Caco-2 (cell line): ENCODE measurements around the gene ENAH. TPM values are rescaled to one million over a fixed set of nuclear protein-coding genes. Genes with fewer than 3 reads are reported as not detected.

Experiments used
- BruUV-seq: library from RNA; stranded (reverse); fragments of 400-500 nt; replicated peaks from 2 replicates; lab custom pipeline; 2021; lab: Mats Ljungman, UMichigan
- CTCF ChIA-PET: fragments of 300-600 bp; sonication (Branson Sonifier 250); formaldehyde crosslinking; loops from one replicate; lab custom pipeline; 2022; ENCODE audit warnings: antibody characterized with exemption; lab: Charles Lee
- POLR2A ChIA-PET: fragments of 300-600 bp; sonication (Branson Sonifier 250); formaldehyde crosslinking; loops from one replicate; lab custom pipeline; 2022; ENCODE audit warnings: antibody characterized with exemption; lab: Charles Lee
- DNase-seq, 2 experiments: peaks; one replicate each; pipeline versions ENCODE4 v3.0.0 to v3.0.0-alpha.2; 2020 to 2022
- H3K27me3 ChIP-seq: replicated peaks from 2 replicates; pipeline ENCODE4 v1.6.0; 2011; ENCODE audit warnings: low read length; ENCODE audit not compliant: control insufficient read depth, insufficient read depth
- H3K36me3 ChIP-seq: 2 replicates; pipeline ENCODE4 v1.5.1; 2011; ENCODE audit warnings: low read length; ENCODE audit not compliant: control insufficient read depth, insufficient read depth
- H3K4me1 ChIP-seq: fragments of 250-450 bp; sonication (Bioruptor Pico); 2 replicates; pipeline ENCODE4 v1.5.1; 2020; ENCODE audit warnings: mild to moderate bottlenecking
- H3K4me3 ChIP-seq: 2 replicates; pipeline ENCODE4 v1.5.1; 2011; ENCODE audit warnings: low read depth, mild to moderate bottlenecking, control low read depth, low read length
- H3K9me3 ChIP-seq: fragments of 250-450 bp; sonication (Bioruptor Pico); 2 replicates; pipeline ENCODE4 v1.5.1; 2020; ENCODE audit warnings: mild to moderate bottlenecking, moderate library complexity
- H3K27ac Mint-ChIP-seq: one replicate; pipeline ENCODE4 v1.8.0; 2022; ENCODE audit warnings: mixed read lengths; ENCODE audit not compliant: unreplicated experiment
- H3K27me3 Mint-ChIP-seq: one replicate; pipeline ENCODE4 v1.8.0; 2022; ENCODE audit warnings: mixed read lengths; ENCODE audit not compliant: insufficient read depth, unreplicated experiment
- H3K36me3 Mint-ChIP-seq: one replicate; pipeline ENCODE4 v1.8.0; 2022; ENCODE audit warnings: mild to moderate bottlenecking, mixed read lengths; ENCODE audit not compliant: insufficient read depth, unreplicated experiment
- H3K4me1 Mint-ChIP-seq: one replicate; pipeline ENCODE4 v1.8.0; 2022; ENCODE audit warnings: low read depth, mixed read lengths; ENCODE audit not compliant: unreplicated experiment
- H3K4me3 Mint-ChIP-seq: one replicate; pipeline ENCODE4 v1.8.0; 2022; ENCODE audit warnings: mild to moderate bottlenecking, moderate library complexity, mixed read lengths; ENCODE audit not compliant: unreplicated experiment
- H3K9me3 Mint-ChIP-seq: one replicate; pipeline ENCODE4 v1.8.0; 2022; ENCODE audit warnings: mixed read lengths; ENCODE audit not compliant: unreplicated experiment
- intact Hi-C: fragments of 100-400 bp; cut with micrococcal nuclease; formaldehyde crosslinking; loops from one replicate; pipeline ENCODE4 v1.10.0; 2022; ENCODE audit not compliant: unreplicated experiment
- total RNA-seq: library from RNA; stranded (reverse); gene quantifications from 2 replicates; pipeline ENCODE4 v1.2.3, GENCODE V29; 2022
- TF ChIP-seq, protein P1 (sequence below), 2 experiments: fragments of 200-600 bp in 1 of 2; IDR thresholded peaks; 1 replicate in 1 of 2; 2 replicates in 1 of 2; pipeline versions ENCODE4 v1.5.1 to v1.8.0; 2011 to 2022; ENCODE audit warnings: antibody characterized with exemption in 1 of 2, control low read depth in 1 of 2, inconsistent platforms in 1 of 2, low read depth in 1 of 2, low read length in 1 of 2, mild to moderate bottlenecking in 1 of 2, moderate library complexity in 1 of 2; ENCODE audit not compliant: insufficient read depth in 1 of 2, severe bottlenecking in 1 of 2, unreplicated experiment in 1 of 2

The ENAH gene
- total RNA-seq, 1 experiment from 2014 or later = 78.0 TPM

- no peak overlapping the region for H3K4me3 ChIP-seq
- DNase-seq = no peak
- no peaks in the 10 kb centered on the region for H3K36me3 Mint-ChIP-seq
- no peaks in the 10 kb centered on the region for H3K36me3 ChIP-seq
- peaks cover 10% of the 10 kb centered on the region for H3K9me3 Mint-ChIP-seq
- no peak overlapping the region for H3K27ac Mint-ChIP-seq
- H3K4me1 Mint-ChIP-seq = peaks cover 10% of the 10 kb centered on the region
- peaks cover 4% of the 10 kb centered on the region; the same call in 1 of the 2 replicates for H3K9me3 ChIP-seq
- H3K4me1 ChIP-seq = 0 out of 2 replicates have a peak, but pooled peaks cover 9% of the 10 kb centered on the region
- TF ChIP-seq, protein P1, sequence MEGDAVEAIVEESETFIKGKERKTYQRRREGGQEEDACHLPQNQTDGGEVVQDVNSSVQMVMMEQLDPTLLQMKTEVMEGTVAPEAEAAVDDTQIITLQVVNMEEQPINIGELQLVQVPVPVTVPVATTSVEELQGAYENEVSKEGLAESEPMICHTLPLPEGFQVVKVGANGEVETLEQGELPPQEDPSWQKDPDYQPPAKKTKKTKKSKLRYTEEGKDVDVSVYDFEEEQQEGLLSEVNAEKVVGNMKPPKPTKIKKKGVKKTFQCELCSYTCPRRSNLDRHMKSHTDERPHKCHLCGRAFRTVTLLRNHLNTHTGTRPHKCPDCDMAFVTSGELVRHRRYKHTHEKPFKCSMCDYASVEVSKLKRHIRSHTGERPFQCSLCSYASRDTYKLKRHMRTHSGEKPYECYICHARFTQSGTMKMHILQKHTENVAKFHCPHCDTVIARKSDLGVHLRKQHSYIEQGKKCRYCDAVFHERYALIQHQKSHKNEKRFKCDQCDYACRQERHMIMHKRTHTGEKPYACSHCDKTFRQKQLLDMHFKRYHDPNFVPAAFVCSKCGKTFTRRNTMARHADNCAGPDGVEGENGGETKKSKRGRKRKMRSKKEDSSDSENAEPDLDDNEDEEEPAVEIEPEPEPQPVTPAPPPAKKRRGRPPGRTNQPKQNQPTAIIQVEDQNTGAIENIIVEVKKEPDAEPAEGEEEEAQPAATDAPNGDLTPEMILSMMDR (IDR thresholded peaks at IDR 0.05; ENCODE audit: insufficient read depth in 1 of 2, low read depth in 1 of 2, low read length in 1 of 2, severe bottlenecking in 1 of 2, unreplicated experiment in 1 of 2) = no peak
- POLR2A ChIA-PET = no interaction called here
- intact Hi-C loops = no loop called here
- no peak overlapping the region for H3K4me3 Mint-ChIP-seq
- BruUV-seq = no TSS peak
- no peaks in the 10 kb centered on the region for H3K27me3 Mint-ChIP-seq
- H3K27me3 ChIP-seq = no peaks in the 10 kb centered on the region
- CTCF ChIA-PET = no interaction called here
Measured at GRCh38 chr1:225460737-225461532, 192.0 kb downstream of the ENAH start.

DNA sequence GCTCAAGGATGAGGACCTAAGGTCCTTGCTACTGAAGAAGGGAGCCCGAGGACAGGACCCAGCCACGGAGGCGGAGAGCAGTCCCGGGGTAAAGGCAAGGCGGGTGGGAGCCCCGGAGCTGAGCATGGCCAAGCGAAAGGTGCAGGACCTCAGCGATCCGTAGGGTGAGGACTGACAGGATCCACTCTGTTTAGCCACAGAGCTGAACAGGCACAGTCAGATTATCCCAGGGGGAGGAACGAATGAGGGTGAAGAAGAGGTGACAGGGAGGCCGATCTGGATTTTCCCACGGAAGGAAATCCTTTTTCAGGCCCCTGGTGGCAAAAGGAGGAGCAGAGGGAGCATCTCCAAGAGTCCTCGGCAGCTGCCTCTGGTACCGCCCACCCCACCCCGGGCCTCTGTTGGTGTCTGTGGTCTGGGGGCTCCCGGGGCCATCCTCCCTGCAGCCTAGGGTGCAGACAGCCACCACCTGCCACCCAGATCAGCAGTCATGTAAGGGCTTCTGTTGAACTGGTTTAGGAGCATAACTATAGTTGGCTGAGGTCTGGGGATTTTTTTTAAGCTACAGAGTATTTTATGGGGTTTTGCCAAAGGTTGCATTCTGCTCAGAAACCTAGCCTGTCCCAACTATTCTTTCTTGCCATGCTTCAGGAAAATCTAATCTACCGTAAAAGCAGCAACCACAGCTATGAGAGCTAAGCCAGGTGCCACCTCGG, 192.7 kb downstream of the ENAH start:
- Histone ChIP-seq H3K36me3 (no peaks in the 10 kb centered on the region), H3K9me3 (peaks cover 4% of the 10 kb centered on the region; the same call in 1 of the 2 replicates), H3K27me3 (no peaks in the 10 kb centered on the region), H3K4me3 (no peak overlapping the region), H3K4me1 (0 out of 2 replicates have a peak, but pooled peaks cover 3% of the 10 kb centered on the region)
- ChIA-PET POLR2A (no interaction called here), CTCF (no interaction called here)
- no peak for DNase-seq
- Mint-ChIP-seq H3K9me3 (peaks cover 10% of the 10 kb centered on the region), H3K36me3 (no peaks in the 10 kb centered on the region), H3K4me3 (no peak overlapping the region), H3K4me1 (peaks cover 10% of the 10 kb centered on the region), H3K27ac (no peak overlapping the region), H3K27me3 (no peaks in the 10 kb centered on the region)
- intact Hi-C loops = no loop called here
- TF ChIP-seq, protein P1 (IDR thresholded peaks at IDR 0.05; ENCODE audit: insufficient read depth in 1 of 2, low read depth in 1 of 2, low read length in 1 of 2, severe bottlenecking in 1 of 2, unreplicated experiment in 1 of 2) = no peak
- no TSS peak for BruUV-seq

DNA sequence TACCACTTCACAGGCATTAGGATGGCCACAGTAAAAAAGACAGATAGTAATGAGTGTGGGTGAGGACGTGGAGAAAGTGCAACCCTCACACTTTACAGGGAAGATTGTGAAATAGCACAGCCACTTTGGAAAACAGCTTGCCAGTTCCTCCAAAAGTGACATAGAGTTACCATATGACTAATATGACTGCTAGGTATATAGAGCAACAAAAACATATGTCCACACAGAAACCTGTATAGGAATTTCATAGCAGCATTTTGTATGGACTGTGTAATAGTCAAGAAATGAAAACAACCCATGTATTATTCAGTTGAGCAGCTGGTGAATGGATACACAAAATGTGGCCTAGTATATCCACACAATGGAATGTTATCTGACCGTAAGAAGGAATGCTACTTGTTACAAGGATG, 194.7 kb downstream of the ENAH start:
- peaks cover 4% of the 10 kb centered on the region; the same call in 1 of the 2 replicates for H3K9me3 ChIP-seq
- no TSS peak for BruUV-seq
- no peak for DNase-seq
- Mint-ChIP-seq H3K36me3 (peaks cover 4% of the 10 kb centered on the region), H3K4me1 (peaks cover 17% of the 10 kb centered on the region), H3K27ac (no peak overlapping the region), H3K4me3 (no peak overlapping the region), H3K9me3 (peaks cover 10% of the 10 kb centered on the region), H3K27me3 (no peaks in the 10 kb centered on the region)
- H3K36me3 ChIP-seq = no peaks in the 10 kb centered on the region
- H3K4me1 ChIP-seq = 0 out of 2 replicates have a peak, but pooled peaks cover 4% of the 10 kb centered on the region
- no peaks in the 10 kb centered on the region for H3K27me3 ChIP-seq
- POLR2A ChIA-PET = no interaction called here
- no peak overlapping the region for H3K4me3 ChIP-seq
- TF ChIP-seq, protein P1 (IDR thresholded peaks at IDR 0.05; ENCODE audit: insufficient read depth in 1 of 2, low read depth in 1 of 2, low read length in 1 of 2, severe bottlenecking in 1 of 2, unreplicated experiment in 1 of 2) = no peak
- intact Hi-C loops = no loop called here
- CTCF ChIA-PET = no interaction called here
